GM19351 (cell line): ENCODE measurements around the gene RAB8B.
A peak's percentile ranks its signal among the peaks of the same experiment; 100 is the strongest.

Source experiments
- ATAC-seq: cut with Tn5 transposase; IDR thresholded peaks from one replicate; pipeline ENCODE4 v1.9.1; 2021; ENCODE audit warnings: mild to moderate bottlenecking, moderate library complexity; ENCODE audit not compliant: unreplicated experiment

Gene RAB8B

GRCh38 chr15:63188926-63189871 lies at the start of gene RAB8B:
Gene RAB8B (plus strand): TSS chr15:63189606. CDS start chr15:63189625, 19 bp downstream.
- peak; percentile 77 for ATAC-seq

- ATAC-seq = no peak
Measured at GRCh38 chr15:63140936-63141335, 48.5 kb upstream of the RAB8B start.

GRCh38 chr15:63145426-63145825 lies 44.0 kb upstream of the RAB8B start:
- ATAC-seq = no peak

GRCh38 chr15:63146684-63147083 lies 42.7 kb upstream of the RAB8B start:
- ATAC-seq = no peak

GRCh38 chr15:63151665-63152064 lies 37.7 kb upstream of the RAB8B start:
- ATAC-seq = no peak

GRCh38 chr15:63155486-63155885 lies 33.9 kb upstream of the RAB8B start:
- ATAC-seq = no peak

GRCh38 chr15:63156086-63156710 lies 33.2 kb upstream of the RAB8B start:
- no peak for ATAC-seq

GRCh38 chr15:63156755-63157117 lies 32.7 kb upstream of the RAB8B start:
- no peak for ATAC-seq

GRCh38 chr15:63157118-63157843 lies 32.1 kb upstream of the RAB8B start, which contains the start of gene RPS27L:
Gene RPS27L (minus strand): TSS chr15:63157477. CDS start chr15:63157405, 72 bp downstream.
- ATAC-seq = peak; percentile 90

- peak; percentile 30 for ATAC-seq
Measured at GRCh38 chr15:63157891-63158431, 31.4 kb upstream of the RAB8B start.

GRCh38 chr15:63160638-63161037 lies 28.8 kb upstream of the RAB8B start:
- no peak for ATAC-seq

- ATAC-seq = no peak
Measured at GRCh38 chr15:63163217-63163616, 26.2 kb upstream of the RAB8B start.

- ATAC-seq = no peak
Measured at GRCh38 chr15:63165166-63165859, 24.1 kb upstream of the RAB8B start.

- no peak for ATAC-seq
Measured at GRCh38 chr15:63166219-63166618, 23.2 kb upstream of the RAB8B start.

GRCh38 chr15:63169788-63170187 lies 19.6 kb upstream of the RAB8B start:
- no peak for ATAC-seq

GRCh38 chr15:63172376-63172775 lies 17.0 kb upstream of the RAB8B start:
- ATAC-seq = no peak

- ATAC-seq = no peak
Measured at GRCh38 chr15:63172851-63173451, 16.5 kb upstream of the RAB8B start.

- no peak for ATAC-seq
Measured at GRCh38 chr15:63176302-63176701, 13.1 kb upstream of the RAB8B start.

- no peak for ATAC-seq
Measured at GRCh38 chr15:63178034-63178433, 11.4 kb upstream of the RAB8B start.

GRCh38 chr15:63180746-63181145 lies 8.7 kb upstream of the RAB8B start:
- ATAC-seq = no peak
